Measurements from ENCODE around the gene ANKIB1. TPM values are rescaled to one million over a fixed set of nuclear protein-coding genes. Genes with fewer than 3 reads are reported as not detected.

ANKIB1 gene
- total RNA-seq, 2 donors from 2014 or later: 25.0 to 32.7 TPM

GRCh38 chr7:92362131-92362530, 116.4 kb downstream of the ANKIB1 start:
- H3K36me3 ChIP-seq: no peaks in the 10 kb centered on the region
- no peaks in the 10 kb centered on the region for H3K4me1 ChIP-seq
- H3K27me3 ChIP-seq: no peaks in the 10 kb centered on the region
- TF ChIP-seq CTCF (IDR thresholded peaks at IDR 0.05): no peak
- H3K4me3 ChIP-seq: no peak overlapping the region
- no peaks in the 10 kb centered on the region for H3K9me3 ChIP-seq
- no peak for DNase-seq (ENCODE audit: low spot score)
- no peak overlapping the region for H3K27ac ChIP-seq

- no peak for TF ChIP-seq CTCF (IDR thresholded peaks at IDR 0.05)
- DNase-seq (ENCODE audit: low spot score): no peak
- Histone ChIP-seq H3K9me3 (no peaks in the 10 kb centered on the region), H3K27me3 (no peaks in the 10 kb centered on the region), H3K27ac (no peak overlapping the region), H3K36me3 (peaks cover 4% of the 10 kb centered on the region), H3K4me3 (no peak overlapping the region), H3K4me1 (no peaks in the 10 kb centered on the region)
These were observed 121.0 kb downstream of the ANKIB1 start for GRCh38 chr7:92366730-92367129.

GRCh38 chr7:92368741-92369140, 123.0 kb downstream of the ANKIB1 start:
- no peak for DNase-seq (ENCODE audit: low spot score)
- Histone ChIP-seq H3K27ac (no peak overlapping the region), H3K4me3 (no peak overlapping the region), H3K4me1 (no peaks in the 10 kb centered on the region), H3K36me3 (peaks cover 8% of the 10 kb centered on the region), H3K9me3 (no peaks in the 10 kb centered on the region), H3K27me3 (no peaks in the 10 kb centered on the region)
- no peak for TF ChIP-seq CTCF (IDR thresholded peaks at IDR 0.05)

GRCh38 chr7:92375013-92375412, 129.2 kb downstream of the ANKIB1 start:
- Histone ChIP-seq H3K4me1 (no peaks in the 10 kb centered on the region), H3K27ac (no peak overlapping the region), H3K27me3 (no peaks in the 10 kb centered on the region), H3K9me3 (no peaks in the 10 kb centered on the region), H3K4me3 (no peak overlapping the region), H3K36me3 (peaks cover 15% of the 10 kb centered on the region)
- no peak for TF ChIP-seq CTCF (IDR thresholded peaks at IDR 0.05)
- DNase-seq (ENCODE audit: low spot score): no peak

GRCh38 chr7:92391071-92391470, 145.3 kb downstream of the ANKIB1 start:
- DNase-seq (ENCODE audit: low spot score): no peak
- no peaks in the 10 kb centered on the region for H3K27me3 ChIP-seq
- no peaks in the 10 kb centered on the region for H3K4me1 ChIP-seq
- TF ChIP-seq CTCF (IDR thresholded peaks at IDR 0.05): no peak
- no peak overlapping the region for H3K27ac ChIP-seq
- H3K36me3 ChIP-seq: peaks cover 5% of the 10 kb centered on the region
- H3K4me3 ChIP-seq: no peak overlapping the region
- no peaks in the 10 kb centered on the region for H3K9me3 ChIP-seq

- DNase-seq (ENCODE audit: low spot score): no peak
- Histone ChIP-seq H3K27me3 (no peaks in the 10 kb centered on the region), H3K4me3 (no peak overlapping the region), H3K36me3 (peaks cover 49% of the 10 kb centered on the region), H3K9me3 (no peaks in the 10 kb centered on the region), H3K4me1 (no peaks in the 10 kb centered on the region), H3K27ac (no peak overlapping the region)
- no peak for TF ChIP-seq CTCF (IDR thresholded peaks at IDR 0.05)
These were observed 151.8 kb downstream of the ANKIB1 start for GRCh38 chr7:92397542-92397941.

Measured in right atrium auricular region (tissue), 2 donors.